NCI-H1417 treated with DMSO at 0.1 percent for 48 hours (cell line): Measurements from ENCODE around the gene PACSIN1.
A peak's percentile ranks its signal among the peaks of the same experiment; 100 is the strongest.

Source experiments
- DNase-seq: peaks from one replicate; lab custom pipeline; 2025; lab: John Stamatoyannopoulos, UW

The PACSIN1 gene

GRCh38 chr6:34514593-34515472, 49.0 kb downstream of the PACSIN1 start:
- no peak for DNase-seq

GRCh38 chr6:34515473-34516387, 49.9 kb downstream of the PACSIN1 start:
- no peak for DNase-seq

- no peak for DNase-seq
Measured at GRCh38 chr6:34516391-34517324, 50.8 kb downstream of the PACSIN1 start.

GRCh38 chr6:34517461-34517881, 51.6 kb downstream of the PACSIN1 start:
- DNase-seq, result no peak

- DNase-seq, result no peak
Measured at GRCh38 chr6:34517966-34518365, 52.1 kb downstream of the PACSIN1 start.

- DNase-seq, result no peak
Measured at GRCh38 chr6:34518669-34519365, 52.9 kb downstream of the PACSIN1 start.

GRCh38 chr6:34519971-34520644, 54.2 kb downstream of the PACSIN1 start:
- no peak for DNase-seq

GRCh38 chr6:34520645-34521462, 55.0 kb downstream of the PACSIN1 start:
- DNase-seq, result no peak

- DNase-seq, result no peak
Measured at GRCh38 chr6:34521463-34522285, 55.8 kb downstream of the PACSIN1 start.

- no peak for DNase-seq
Measured at GRCh38 chr6:34522761-34523160, 56.9 kb downstream of the PACSIN1 start.

- no peak for DNase-seq
Measured at GRCh38 chr6:34523441-34524206, 57.7 kb downstream of the PACSIN1 start.

GRCh38 chr6:34524499-34524898, 58.6 kb downstream of the PACSIN1 start:
- DNase-seq, result no peak

GRCh38 chr6:34524971-34525370, 59.1 kb downstream of the PACSIN1 start:
- no peak for DNase-seq

GRCh38 chr6:34525431-34526175, 59.7 kb downstream of the PACSIN1 start:
- DNase-seq, result no peak

- no peak for DNase-seq
Measured at GRCh38 chr6:34526241-34526972, 60.5 kb downstream of the PACSIN1 start.

GRCh38 chr6:34526992-34527728, 61.3 kb downstream of the PACSIN1 start:
- peak; percentile 29 for DNase-seq
